ENCODE results near the gene TMEM121. TPM values are rescaled to one million over a fixed set of nuclear protein-coding genes. Genes with fewer than 3 reads are reported as not detected.

Gene TMEM121
- total and polyA plus RNA-seq, 4 donors: 0.33 to 1.5 (median 0.37) TPM; not detected in 1

DNA sequence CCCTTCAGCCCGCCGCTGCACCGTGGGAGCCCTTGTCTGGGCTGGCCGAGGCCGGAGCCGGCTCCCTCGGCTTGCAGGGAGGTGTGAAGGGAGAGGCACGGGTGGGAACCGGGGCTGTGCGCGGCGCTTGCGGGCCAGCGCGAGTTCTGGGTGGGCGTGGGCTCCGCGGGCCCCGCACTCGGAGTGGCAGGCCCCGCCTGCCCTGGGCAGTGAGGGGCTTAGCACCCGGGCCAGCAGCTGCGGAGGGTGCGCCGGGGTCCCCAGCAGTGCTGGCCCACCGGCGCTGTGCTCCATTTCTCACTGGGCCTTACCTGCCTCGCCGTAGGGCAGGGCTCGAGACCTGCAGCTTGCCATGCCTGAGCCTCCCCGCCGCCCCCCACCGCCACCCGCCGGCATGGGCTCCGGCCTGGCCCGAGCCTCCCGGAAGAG is 21.4 kb downstream of the TMEM121 start:
- Histone ChIP-seq H3K9me3 (ENCODE audit: control insufficient read depth in 4 of 4, low read length in 3 of 4) (peaks cover 0 to 4% (median under 1%) of the 10 kb centered on the region in 4 donors), H3K27me3 (ENCODE audit: control insufficient read depth in 4 of 4, insufficient read depth in 4 of 4, low read length in 3 of 4) (peaks cover 0 to 3% (median 0%) of the 10 kb centered on the region in 4 donors), H3K27ac (ENCODE audit: low read depth in 1 of 2, low read length in 2 of 2) (no peak overlapping the region), H3K36me3 (ENCODE audit: control insufficient read depth in 4 of 4, insufficient read depth in 3 of 4, low read depth in 1 of 4, low read length in 3 of 4) (no peaks in the 10 kb centered on the region), H3K4me1 (ENCODE audit: control insufficient read depth in 4 of 4, insufficient read depth in 4 of 4, low read length in 3 of 4) (no peaks in the 10 kb centered on the region), H3K4me3 (ENCODE audit: low read depth in 1 of 3, low read length in 3 of 3) (no peak overlapping the region), H3K9ac (ENCODE audit: low read depth in 1 of 2, low read length in 2 of 2) (no peak overlapping the region)
- DNase-seq (ENCODE audit: low spot score): no peak
- no peak for TF ChIP-seq JUND (IDR thresholded peaks at IDR 0.05)
- TF ChIP-seq SP1 (IDR thresholded peaks at IDR 0.05): no peak
- TF ChIP-seq, protein P1, sequence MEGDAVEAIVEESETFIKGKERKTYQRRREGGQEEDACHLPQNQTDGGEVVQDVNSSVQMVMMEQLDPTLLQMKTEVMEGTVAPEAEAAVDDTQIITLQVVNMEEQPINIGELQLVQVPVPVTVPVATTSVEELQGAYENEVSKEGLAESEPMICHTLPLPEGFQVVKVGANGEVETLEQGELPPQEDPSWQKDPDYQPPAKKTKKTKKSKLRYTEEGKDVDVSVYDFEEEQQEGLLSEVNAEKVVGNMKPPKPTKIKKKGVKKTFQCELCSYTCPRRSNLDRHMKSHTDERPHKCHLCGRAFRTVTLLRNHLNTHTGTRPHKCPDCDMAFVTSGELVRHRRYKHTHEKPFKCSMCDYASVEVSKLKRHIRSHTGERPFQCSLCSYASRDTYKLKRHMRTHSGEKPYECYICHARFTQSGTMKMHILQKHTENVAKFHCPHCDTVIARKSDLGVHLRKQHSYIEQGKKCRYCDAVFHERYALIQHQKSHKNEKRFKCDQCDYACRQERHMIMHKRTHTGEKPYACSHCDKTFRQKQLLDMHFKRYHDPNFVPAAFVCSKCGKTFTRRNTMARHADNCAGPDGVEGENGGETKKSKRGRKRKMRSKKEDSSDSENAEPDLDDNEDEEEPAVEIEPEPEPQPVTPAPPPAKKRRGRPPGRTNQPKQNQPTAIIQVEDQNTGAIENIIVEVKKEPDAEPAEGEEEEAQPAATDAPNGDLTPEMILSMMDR (IDR thresholded peaks at IDR 0.05; ENCODE audit: low read depth, low read length, missing input control): no peak
- TF ChIP-seq RXRA (IDR thresholded peaks at IDR 0.05): no peak
- no peak for TF ChIP-seq YY1 (IDR thresholded peaks at IDR 0.05)
- TF ChIP-seq GABPA (IDR thresholded peaks at IDR 0.05 in 1 of 2, conservative IDR thresholded peaks at IDR 0.05 in 1 of 2): no peak
- no peak for TF ChIP-seq HNF4G (IDR thresholded peaks at IDR 0.05)
- TF ChIP-seq HNF4A (conservative IDR thresholded peaks at IDR 0.05): no peak
- no peak for TF ChIP-seq EGR1 (IDR thresholded peaks at IDR 0.05; ENCODE audit: low read depth in 2 of 2)
- 95% methylated on average over 38 of the region's 38 CpGs for WGBS

DNA sequence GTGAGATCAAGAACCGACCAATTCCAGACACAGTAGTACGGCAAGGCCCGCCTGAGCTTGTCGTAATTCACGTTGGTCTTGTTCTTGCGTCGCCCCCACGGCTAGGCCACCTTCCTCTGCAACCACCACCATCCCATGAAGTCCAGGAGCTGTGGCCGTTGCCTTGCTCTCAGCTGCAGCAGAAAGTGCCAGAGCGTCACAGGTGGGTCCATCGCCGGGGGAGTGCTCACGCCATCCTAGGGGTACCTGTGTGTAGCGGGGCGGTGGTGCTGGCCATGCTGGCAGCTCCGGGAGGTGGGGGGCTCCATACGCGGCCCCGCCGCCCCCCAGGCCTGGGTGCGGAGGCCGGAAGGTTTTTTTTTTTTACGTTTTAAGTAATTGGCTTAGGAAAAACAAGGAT is 23.1 kb downstream of the TMEM121 start:
- Histone ChIP-seq H3K4me3 (ENCODE audit: low read depth in 1 of 3, low read length in 3 of 3) (no peak overlapping the region), H3K9ac (ENCODE audit: low read depth in 1 of 2, low read length in 2 of 2) (no peak overlapping the region), H3K36me3 (ENCODE audit: control insufficient read depth in 4 of 4, insufficient read depth in 3 of 4, low read depth in 1 of 4, low read length in 3 of 4) (no peaks in the 10 kb centered on the region), H3K9me3 (ENCODE audit: control insufficient read depth in 4 of 4, low read length in 3 of 4) (no peaks in the 10 kb centered on the region), H3K4me1 (ENCODE audit: control insufficient read depth in 4 of 4, insufficient read depth in 4 of 4, low read length in 3 of 4) (no peaks in the 10 kb centered on the region), H3K27me3 (ENCODE audit: control insufficient read depth in 4 of 4, insufficient read depth in 4 of 4, low read length in 3 of 4) (peaks cover 0 to 3% (median 0%) of the 10 kb centered on the region in 4 donors), H3K27ac (ENCODE audit: low read depth in 1 of 2, low read length in 2 of 2) (no peak overlapping the region)
- WGBS: 89% methylated on average over 23 of the region's 23 CpGs
- DNase-seq (ENCODE audit: low spot score): no peak
- no peak for TF ChIP-seq NR2F2 (IDR thresholded peaks at IDR 0.05)
- TF ChIP-seq, protein P2, sequence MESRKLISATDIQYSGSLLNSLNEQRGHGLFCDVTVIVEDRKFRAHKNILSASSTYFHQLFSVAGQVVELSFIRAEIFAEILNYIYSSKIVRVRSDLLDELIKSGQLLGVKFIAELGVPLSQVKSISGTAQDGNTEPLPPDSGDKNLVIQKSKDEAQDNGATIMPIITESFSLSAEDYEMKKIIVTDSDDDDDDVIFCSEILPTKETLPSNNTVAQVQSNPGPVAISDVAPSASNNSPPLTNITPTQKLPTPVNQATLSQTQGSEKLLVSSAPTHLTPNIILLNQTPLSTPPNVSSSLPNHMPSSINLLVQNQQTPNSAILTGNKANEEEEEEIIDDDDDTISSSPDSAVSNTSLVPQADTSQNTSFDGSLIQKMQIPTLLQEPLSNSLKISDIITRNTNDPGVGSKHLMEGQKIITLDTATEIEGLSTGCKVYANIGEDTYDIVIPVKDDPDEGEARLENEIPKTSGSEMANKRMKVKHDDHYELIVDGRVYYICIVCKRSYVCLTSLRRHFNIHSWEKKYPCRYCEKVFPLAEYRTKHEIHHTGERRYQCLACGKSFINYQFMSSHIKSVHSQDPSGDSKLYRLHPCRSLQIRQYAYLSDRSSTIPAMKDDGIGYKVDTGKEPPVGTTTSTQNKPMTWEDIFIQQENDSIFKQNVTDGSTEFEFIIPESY (IDR thresholded peaks at IDR 0.05): no peak
- TF ChIP-seq GABPA (IDR thresholded peaks at IDR 0.05 in 1 of 2, conservative IDR thresholded peaks at IDR 0.05 in 1 of 2): no peak
- TF ChIP-seq FOXA1 (IDR thresholded peaks at IDR 0.05): no peak
- TF ChIP-seq YY1 (IDR thresholded peaks at IDR 0.05): no peak
- TF ChIP-seq, protein P3, sequence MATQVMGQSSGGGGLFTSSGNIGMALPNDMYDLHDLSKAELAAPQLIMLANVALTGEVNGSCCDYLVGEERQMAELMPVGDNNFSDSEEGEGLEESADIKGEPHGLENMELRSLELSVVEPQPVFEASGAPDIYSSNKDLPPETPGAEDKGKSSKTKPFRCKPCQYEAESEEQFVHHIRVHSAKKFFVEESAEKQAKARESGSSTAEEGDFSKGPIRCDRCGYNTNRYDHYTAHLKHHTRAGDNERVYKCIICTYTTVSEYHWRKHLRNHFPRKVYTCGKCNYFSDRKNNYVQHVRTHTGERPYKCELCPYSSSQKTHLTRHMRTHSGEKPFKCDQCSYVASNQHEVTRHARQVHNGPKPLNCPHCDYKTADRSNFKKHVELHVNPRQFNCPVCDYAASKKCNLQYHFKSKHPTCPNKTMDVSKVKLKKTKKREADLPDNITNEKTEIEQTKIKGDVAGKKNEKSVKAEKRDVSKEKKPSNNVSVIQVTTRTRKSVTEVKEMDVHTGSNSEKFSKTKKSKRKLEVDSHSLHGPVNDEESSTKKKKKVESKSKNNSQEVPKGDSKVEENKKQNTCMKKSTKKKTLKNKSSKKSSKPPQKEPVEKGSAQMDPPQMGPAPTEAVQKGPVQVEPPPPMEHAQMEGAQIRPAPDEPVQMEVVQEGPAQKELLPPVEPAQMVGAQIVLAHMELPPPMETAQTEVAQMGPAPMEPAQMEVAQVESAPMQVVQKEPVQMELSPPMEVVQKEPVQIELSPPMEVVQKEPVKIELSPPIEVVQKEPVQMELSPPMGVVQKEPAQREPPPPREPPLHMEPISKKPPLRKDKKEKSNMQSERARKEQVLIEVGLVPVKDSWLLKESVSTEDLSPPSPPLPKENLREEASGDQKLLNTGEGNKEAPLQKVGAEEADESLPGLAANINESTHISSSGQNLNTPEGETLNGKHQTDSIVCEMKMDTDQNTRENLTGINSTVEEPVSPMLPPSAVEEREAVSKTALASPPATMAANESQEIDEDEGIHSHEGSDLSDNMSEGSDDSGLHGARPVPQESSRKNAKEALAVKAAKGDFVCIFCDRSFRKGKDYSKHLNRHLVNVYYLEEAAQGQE (IDR thresholded peaks at IDR 0.05): no peak
- TF ChIP-seq, protein P4, sequence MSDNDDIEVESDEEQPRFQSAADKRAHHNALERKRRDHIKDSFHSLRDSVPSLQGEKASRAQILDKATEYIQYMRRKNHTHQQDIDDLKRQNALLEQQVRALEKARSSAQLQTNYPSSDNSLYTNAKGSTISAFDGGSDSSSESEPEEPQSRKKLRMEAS (IDR thresholded peaks at IDR 0.05): no peak
- no peak for TF ChIP-seq FOXA2 (IDR thresholded peaks at IDR 0.05)
- TF ChIP-seq EGR1 (IDR thresholded peaks at IDR 0.05; ENCODE audit: low read depth in 2 of 2): no peak
- TF ChIP-seq HNF4A (conservative IDR thresholded peaks at IDR 0.05): no peak
- no peak for TF ChIP-seq HNF4G (IDR thresholded peaks at IDR 0.05)
- no peak for TF ChIP-seq JUND (IDR thresholded peaks at IDR 0.05)
- TF ChIP-seq RXRA (IDR thresholded peaks at IDR 0.05): no peak
- TF ChIP-seq, protein P1 (IDR thresholded peaks at IDR 0.05; ENCODE audit: low read depth, low read length, missing input control): no peak
- TF ChIP-seq TAF1 (conservative IDR thresholded peaks at IDR 0.05): no peak
- TF ChIP-seq RAD21 (IDR thresholded peaks at IDR 0.05): no peak
- no peak for TF ChIP-seq SP1 (IDR thresholded peaks at IDR 0.05)
- TF ChIP-seq, protein P5, sequence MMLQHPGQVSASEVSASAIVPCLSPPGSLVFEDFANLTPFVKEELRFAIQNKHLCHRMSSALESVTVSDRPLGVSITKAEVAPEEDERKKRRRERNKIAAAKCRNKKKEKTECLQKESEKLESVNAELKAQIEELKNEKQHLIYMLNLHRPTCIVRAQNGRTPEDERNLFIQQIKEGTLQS (IDR thresholded peaks at IDR 0.05): no peak
